ENCODE measurements around the gene MPZL1.

MPZL1 gene

DNA sequence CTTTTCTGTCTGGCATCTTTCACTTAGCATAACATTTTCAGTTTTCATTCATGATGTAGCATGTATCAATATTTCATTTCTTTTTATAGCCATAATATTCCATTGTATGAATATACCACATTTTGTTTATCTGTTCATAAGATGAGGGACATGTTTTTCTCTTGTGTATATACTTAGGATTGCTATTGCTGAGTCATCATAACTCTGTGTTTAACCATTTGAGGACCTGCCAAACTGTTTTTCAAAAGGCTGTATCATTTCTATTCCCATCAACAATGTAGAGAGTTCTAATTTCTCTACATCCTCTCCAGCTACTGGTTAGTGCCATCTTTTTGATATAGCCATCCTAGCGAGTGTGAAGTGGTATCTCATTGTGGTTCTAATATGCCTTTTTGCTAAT, 26.2 kb downstream of the MPZL1 start:
- no peak for DNase-seq (ENCODE audit: insufficient read length, low spot score)
- no peak for FAIRE-seq

DNA sequence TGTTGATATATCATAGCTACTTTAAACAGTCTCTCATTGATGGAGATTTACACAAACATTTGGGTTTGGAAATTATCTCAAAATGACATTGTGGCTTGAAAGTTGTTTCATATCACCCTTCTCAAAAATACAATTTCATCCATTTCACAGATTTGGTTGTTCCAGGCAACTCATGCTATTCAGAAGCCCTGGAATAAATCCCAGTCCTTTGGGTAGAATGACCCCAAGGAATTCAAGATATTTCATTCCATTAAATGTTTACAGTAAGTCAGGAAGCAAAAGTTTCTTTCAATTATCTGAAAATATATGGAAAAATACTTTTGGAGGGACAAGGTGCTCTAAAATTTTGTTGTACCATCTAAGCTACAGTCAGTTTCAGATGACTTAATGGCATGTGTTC, 27.1 kb downstream of the MPZL1 start:
- DNase-seq (ENCODE audit: insufficient read length, low spot score) (no peak), FAIRE-seq (no peak)

DNA sequence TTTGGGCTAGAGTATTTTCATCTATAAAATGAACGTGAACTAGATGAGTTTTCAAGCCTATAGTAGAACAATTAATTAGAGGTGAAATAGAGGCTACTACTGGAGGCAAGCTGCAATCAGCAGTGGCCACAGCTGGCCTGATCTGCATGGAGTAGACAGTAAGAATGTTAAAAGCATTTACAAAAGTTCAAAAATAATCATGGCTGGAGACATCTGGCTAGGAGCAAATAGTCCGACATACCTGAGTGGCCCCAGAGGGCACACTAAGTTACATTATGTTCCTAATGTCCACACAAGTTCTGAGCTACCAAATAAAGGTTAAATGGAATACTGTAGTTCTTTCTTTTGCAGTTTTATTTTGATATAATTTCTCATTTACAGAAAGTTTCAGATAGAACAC, 28.0 kb downstream of the MPZL1 start:
- FAIRE-seq (no peak), DNase-seq (ENCODE audit: insufficient read length, low spot score) (no peak)

DNA sequence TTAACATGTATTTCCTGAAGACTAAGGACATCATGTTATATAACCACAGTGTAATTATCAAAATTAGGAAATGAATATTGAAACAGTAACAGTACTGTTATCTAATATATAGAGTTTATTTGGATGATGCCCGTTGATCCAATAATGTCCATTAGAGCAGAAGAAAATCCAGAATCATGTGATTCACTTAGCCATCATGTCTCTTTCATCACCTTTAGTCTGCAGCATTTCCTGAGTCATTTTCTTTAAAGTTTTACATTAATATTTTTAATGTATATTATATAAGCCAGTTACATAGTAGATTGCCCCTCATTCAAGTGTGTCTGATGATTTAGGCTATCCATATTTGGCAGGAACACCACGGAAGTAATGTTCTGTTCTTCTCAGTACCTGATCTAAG, 28.9 kb downstream of the MPZL1 start:
- peak; percentile 59 for FAIRE-seq

DNA sequence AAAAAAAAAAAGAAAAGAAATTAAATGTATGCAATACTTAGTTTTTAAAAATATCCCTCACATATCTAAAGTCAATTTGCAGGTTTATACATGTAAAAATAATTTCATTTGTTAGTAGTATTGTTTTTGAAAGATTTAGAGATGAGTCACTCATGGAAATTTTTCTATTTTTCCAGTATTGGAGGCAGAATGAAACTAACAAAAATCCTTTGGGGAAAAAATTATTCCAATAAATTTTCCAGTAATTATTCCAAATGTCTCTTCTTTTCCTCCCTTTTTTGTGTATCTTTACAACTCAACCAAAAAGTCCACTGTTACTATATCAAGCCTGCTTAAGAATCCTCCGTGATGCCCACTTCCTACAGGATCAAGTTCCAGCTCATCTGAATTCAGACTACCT, 29.9 kb downstream of the MPZL1 start:
- DNase-seq (ENCODE audit: insufficient read length, low spot score): no peak
- FAIRE-seq: no peak

More for the DNA sequence above, 28.9 kb downstream of the MPZL1 start:
- no peak for DNase-seq (ENCODE audit: insufficient read length, low spot score)

DNA sequence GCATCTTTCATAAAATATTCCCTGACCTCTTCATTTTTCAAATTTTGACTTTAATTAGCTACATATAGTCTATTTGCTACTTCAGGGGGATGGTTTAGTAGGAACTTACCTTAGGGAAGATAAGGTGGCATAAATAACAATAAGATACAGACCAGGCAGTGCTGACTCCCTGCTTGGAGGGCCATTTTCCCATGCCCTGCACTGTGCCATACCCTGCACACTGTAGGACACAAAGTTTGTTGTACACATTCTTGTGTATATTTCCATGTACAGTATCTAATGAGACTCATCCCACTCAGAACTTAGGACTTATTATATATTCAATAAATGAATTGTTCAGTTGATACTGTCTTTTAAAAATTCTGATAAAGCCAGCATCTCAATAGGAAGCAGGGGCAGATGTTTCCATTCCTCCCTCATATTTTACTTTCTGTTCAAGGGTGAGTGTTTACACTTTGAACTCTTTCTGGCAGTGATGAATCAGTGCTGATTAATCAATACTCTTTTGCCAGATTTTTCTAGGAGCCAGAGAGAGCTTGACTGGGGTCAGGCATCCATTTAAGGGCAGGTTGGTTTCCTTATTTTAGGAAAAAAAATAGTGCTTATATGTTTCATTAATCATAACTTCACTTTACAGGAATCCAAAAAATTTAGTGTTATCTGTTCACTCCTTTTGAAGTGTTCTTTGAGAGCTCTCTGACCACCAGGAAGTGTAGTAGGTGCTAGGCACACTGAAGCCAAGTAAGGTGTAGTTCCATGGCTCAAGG, 30.6 kb downstream of the MPZL1 start:
- DNase-seq (ENCODE audit: insufficient read length, low spot score) (no peak), FAIRE-seq (no peak)

DNA sequence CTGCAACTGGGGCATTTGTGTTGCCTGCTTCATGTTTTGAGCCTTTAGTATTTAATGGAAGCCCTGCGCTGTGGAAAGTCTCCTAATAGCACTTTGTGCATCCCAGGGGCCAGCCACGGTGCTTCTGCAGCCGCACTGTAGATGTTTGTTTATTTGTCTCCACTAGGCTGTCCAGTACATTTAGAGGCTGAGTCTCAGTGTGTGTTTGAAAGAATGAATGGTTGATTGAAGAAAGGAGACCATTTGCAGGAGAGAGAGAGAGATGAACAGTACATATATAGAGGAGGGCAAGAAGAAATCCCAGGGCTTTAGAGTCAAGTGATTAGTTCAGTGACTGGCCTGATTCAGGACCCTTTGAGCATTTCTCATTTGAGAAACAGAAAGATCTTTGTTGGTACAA, 33.9 kb downstream of the MPZL1 start:
- FAIRE-seq: no peak
- no peak for DNase-seq (ENCODE audit: insufficient read length, low spot score)

DNA sequence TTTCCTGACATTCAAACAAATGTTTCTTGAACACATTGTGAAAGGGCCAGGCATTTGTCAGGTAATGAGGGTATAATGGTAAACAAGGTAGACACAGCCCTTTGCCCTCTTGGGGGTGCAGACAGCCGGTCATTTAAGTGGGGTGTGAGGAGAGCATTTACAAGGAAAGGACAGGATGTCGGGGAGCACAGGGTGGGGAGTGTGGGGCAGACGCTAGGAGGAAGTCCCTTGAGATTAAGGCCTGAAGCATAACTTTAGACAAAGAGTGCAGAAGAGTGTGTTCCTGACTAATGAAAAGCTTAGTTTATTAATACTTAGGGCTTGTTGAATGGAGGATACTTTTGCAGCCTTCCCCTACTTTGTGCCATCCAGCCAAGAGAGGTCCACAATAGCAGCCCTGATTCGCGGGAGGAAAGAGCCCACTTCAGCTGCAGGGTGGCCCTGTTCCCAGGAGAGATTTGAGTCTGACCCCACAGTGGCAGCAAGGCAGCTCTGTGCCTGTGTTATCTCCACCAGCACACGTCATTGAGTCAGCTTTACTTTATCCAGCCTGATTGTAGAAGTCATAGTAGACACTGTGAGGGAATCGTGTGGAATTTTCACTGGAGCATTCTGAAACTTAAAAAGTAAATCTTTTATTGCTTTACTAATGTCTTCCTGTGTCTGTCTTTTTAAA, 35.1 kb downstream of the MPZL1 start:
- no peak for DNase-seq (ENCODE audit: insufficient read length, low spot score)
- no peak for FAIRE-seq

DNA sequence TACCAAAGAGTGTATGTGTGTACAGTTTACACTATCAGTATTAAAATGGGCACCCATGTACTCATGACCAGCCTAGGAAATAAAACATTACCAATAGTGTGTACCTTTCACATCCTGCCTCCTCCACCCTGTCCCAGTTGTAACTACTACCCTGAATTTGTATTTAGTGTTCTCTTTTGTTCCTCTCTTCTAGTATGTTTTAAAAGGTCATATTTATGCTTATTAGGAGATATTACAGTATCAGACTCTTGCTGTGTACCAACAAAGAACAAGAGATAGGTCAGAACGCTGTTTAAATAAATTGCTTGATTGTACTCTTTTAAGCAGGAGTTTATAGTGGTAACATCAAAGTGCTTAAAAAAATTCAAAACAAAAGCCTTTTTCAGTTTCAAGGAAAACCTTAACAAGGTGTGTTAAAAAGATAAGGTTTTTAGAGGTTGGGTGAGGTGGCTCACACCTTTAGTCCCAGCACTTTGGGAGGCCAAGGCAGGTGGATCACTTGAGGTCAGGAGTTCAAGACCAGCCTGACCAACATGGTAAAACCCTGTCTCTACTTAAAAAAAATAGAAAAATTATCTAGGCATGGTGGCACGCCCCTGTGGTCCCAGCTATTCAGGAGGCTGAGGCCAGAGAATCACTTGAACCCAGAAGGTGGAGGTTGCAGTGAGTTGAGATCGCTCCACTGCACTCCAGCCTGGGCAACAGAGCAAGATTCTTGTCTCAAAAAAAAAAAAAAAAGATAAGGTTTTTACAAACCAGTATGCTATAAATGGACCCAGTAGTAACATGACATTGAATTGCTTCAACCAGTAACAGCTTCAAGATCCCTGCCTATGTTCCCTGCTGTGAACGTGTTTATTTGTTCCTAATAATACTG, 35.9 kb downstream of the MPZL1 start:
- DNase-seq (ENCODE audit: insufficient read length, low spot score): no peak
- no peak for FAIRE-seq

DNA sequence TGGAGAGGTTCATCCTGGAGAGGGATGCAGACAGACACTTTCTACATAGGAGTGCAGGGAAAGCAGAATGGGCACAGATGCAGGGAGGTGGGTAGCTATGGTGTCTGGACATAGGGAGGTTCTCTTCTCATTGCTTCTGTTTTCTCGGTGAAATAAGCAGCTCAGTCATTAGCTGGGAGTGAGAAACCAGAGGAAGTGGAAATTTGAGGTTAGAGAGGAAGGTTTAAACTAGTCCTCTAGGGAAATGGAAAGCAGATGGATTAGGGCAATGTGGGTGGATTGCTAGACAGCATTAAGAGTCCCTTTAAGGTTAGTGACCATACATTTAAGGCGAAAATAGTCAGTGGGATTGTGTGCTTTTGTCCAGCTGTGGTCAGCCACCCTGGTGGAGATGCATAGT, 39.6 kb downstream of the MPZL1 start:
- no peak for FAIRE-seq
- no peak for DNase-seq (ENCODE audit: insufficient read length, low spot score)

DNA sequence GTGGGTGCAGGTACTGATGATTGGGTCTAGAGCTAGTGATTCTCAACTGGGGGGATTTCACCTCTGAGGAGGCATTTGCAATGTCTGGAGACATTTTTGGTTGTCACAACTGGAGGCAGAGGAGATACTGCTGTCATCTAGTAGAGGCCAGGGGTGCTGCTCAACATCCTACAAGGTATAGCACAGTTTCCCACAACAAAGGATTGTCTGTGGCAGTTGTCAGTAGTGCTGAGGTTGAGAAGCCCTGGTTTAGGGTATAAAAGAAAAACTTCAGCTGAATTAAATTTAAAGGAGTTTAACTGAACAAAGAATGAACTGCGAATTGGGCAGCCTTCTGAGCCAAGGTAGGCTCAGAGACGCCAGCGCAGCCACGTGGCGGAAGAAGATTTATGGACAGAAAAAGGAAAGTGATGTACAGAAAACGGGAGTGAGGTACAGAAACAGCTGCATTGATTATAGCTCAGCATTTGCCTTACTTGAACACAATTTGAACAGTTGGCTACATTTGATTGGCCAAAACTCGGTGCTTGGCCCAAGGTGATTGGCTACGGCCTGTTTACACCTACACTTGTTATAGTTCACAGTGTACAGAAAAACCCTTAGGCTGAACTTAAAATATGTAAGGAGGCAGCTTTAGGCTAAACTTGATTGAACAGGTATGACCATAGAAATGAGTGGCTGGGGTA, 40.4 kb downstream of the MPZL1 start:
- FAIRE-seq: no peak
- no peak for DNase-seq (ENCODE audit: insufficient read length, low spot score)

DNA sequence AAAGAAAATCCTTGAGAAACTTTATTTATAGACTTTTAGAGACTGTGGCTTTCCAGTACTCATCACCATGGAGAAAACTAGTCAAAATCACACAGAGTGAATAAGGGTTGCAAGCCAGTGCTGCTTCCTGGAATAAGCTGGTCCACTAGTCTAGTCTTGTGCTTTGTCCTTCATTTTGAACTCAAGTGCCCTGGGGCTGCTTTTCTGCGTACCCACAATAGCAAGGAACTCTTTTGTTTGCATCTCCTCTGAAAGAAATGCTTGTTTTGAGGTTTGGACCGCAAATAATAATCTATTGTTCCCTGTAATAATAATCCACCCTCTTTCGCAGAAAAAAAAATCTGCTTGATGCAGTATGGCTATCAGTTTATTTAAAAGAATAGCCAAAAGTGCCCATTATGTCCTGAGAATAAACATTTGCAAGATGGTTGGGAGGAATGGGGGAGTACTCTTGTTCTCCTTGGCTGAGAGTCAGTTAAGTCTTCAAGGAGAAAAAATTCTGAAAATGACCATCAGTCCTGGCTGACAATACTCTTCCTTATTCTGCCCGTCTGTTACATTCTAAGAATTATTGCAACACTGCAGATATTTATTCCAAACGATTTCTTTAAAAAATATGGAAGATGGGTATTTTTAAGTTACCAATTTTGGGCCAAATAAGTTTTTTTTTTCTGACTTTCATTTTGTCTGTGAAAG, 41.9 kb downstream of the MPZL1 start:
- no peak for DNase-seq (ENCODE audit: insufficient read length, low spot score)
- FAIRE-seq: no peak

DNA sequence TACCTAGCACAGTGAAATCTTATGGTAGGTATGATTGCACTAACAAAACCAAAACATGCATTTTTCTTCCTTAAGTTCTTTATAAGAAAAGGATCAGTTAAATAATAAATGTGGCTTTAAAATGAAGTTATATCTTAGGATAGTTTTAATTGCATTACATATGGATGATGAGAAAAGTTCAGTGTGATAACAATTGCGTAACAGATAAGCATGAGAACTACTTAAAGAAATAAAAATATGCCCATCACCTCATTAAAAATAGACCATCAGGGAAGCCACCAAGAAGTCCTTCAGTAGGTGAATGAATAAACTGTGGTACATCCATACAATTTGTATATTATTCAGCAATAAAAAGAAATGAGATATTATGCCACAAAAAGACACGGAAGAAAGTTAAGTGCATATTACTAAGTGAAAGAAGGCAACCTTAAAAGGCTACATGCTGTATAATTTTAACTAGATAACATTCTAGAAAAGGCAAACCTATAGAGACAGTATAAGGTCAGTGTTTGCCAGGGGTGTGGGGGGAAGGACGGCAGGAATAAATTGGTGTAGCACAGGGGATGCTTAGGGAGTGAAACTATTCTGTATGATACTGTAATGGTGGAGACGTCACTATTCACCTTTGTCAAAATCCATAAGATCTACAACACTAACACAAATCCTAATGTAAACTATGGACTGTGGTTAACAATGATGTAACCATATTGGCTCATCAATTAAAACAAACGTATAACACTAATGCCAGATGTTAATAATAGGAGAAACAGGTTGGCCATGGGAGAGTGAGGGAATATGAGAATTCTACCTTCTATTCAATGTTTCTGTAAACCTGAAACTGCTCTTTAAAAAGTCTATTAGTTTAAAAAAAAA, 42.9 kb downstream of the MPZL1 start:
- DNase-seq (ENCODE audit: insufficient read length, low spot score): no peak
- no peak for FAIRE-seq

DNA sequence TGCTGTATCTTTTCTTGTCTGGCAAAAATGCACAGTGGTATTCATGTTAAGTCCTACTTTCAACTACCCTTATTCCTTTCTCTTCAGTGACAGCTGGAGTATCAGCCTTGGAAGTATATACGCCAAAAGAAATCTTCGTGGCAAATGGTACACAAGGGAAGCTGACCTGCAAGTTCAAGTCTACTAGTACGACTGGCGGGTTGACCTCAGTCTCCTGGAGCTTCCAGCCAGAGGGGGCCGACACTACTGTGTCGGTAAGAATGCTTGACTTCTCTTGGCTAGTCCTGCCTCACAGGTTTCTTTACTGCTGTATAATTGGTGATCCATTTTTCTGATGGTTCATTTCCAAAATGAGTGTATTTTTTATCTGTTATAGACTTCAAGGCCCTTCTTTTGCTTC, 43.7 kb downstream of the MPZL1 start:
- FAIRE-seq (no peak), DNase-seq (ENCODE audit: insufficient read length, low spot score) (no peak)

DNA sequence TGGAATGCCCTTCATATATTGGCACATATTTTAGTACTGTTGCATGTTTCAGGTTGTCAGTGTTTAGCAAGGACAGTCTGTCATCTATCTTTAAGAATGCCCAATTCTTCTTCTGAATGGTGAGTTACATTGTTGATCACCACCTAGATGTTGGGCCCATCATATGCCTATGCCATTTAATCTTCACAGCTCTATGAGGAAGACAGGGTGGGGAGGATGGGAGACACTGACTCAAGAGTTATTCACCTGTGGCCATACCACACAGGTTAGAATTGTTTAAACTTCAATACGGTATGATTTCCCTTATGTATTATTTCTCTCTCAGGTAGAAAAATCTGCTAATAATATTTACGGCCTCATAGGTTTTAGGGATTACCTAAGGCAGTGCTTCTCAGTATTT, 44.8 kb downstream of the MPZL1 start:
- DNase-seq (ENCODE audit: insufficient read length, low spot score) (no peak), FAIRE-seq (no peak)

DNA sequence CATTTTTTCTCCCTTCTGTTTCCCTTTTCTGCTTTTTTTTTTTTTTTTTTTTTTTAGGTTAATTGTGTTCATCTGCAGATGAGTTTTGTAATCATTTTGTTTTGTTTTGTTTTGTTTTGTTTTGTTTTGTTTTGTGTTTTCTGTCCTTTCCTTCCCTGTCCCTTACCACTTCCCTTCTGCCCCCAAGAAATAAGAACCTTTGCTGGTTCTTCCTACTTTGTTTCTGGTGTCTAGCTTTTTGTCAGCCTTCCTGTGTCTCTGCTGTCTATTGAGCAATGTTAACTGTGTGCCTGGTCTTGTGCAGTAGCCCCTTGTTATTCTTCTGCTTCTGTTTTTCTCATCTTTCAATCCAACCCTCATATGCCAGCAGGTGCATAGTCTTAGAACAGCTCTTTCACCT, 46.0 kb downstream of the MPZL1 start:
- DNase-seq (ENCODE audit: insufficient read length, low spot score) (no peak), FAIRE-seq (no peak)

DNA sequence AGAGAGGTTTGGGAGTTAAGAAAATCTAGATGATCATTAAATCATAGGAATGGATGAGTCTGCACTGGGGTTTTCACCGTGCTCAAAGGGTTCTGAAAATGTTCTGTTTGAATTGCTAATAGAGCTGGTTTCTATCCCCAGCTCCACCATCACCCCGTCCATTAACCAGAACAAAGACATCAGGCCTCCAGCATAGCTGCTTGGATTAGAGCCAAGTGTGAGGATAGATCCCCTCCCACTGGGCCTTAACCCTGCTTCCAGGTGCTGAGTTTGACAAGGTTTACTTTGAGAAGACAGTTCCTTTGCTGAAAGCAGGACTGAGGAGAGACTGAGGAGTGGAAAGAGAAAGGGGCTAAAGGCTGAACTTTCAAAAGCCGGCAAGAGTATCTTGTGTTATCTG, 48.3 kb downstream of the MPZL1 start:
- DNase-seq (ENCODE audit: insufficient read length, low spot score) (no peak), FAIRE-seq (no peak)

DNA sequence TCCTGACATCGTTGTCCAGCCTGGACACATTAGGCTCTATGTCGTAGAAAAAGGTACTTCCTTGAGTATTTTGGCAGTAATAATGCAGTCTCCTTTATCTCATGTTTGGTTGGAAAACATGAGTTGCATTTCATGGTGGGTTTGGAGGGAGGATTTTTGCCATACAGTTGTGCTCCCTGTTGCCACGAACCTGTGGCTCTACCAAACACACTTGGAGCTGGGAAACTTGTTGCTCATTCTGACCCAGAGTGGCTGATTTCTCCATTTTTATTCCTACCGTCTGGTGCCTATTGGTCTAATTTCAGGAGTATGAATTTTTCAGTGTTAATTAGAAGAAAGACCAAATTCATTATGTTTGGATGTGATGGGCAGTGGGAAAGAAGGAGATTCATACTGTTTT, 50.7 kb downstream of the MPZL1 start:
- DNase-seq (ENCODE audit: insufficient read length, low spot score): no peak
- FAIRE-seq: no peak

DNA sequence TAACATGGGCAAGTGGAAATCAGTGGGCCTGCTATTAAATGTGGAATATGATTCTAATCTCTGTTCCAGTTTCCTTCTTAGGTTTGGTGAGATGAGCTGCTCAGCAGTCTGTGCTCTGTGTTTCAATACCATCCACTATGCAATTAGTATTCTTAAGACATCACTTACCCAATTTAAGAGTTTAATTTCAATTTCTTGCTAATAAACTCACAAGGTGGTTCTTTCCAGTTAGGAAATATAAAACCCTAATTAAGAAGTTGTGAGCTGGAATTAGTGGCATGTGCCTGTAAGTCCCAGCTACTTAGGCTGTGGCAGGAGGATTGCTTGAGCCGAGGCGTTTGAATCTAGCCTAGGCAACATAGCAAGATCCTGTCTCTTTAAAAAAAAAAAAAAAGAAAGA, 51.7 kb downstream of the MPZL1 start:
- no peak for FAIRE-seq
- no peak for DNase-seq (ENCODE audit: insufficient read length, low spot score)

Data from HTR-8/SVneo (cell line).